ENCODE measurements around the gene PARP14. TPM values are rescaled to one million over a fixed set of nuclear protein-coding genes. Genes with fewer than 3 reads are reported as not detected.

Gene PARP14
- total RNA-seq, 2 experiments from 2014 or later = 128 to 129 TPM

DNA sequence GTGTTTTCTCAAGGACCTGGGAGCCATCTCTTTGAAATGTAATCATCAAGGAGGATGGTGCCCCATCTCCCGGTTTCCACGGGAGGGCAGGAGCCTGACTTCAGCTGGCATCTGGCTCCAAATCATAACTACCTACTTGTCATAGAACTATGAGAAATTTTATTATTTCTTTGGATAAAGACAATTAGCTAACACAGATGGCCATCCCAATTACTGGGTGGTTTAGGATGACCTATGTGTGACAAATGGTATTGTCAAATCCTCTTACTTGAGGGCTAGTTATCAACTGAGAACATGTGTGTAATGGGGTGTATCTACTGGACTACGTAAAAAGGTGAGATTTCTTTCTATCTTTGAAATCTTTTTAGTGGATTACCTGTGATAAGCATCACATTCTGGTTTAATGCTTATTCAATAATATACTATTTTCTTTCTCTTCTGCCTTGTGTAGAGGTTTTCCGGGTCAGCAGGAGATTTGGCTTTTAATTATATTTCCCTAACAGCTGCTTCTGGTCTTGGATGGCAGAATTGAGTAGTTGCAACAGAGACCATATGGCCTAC, 15.3 kb upstream of the PARP14 start:
- H3K27ac Mint-ChIP-seq = no peak overlapping the region
- POLR2A ChIA-PET = no interaction called here
- ATAC-seq (ENCODE audit: low read depth) = no peak

DNA sequence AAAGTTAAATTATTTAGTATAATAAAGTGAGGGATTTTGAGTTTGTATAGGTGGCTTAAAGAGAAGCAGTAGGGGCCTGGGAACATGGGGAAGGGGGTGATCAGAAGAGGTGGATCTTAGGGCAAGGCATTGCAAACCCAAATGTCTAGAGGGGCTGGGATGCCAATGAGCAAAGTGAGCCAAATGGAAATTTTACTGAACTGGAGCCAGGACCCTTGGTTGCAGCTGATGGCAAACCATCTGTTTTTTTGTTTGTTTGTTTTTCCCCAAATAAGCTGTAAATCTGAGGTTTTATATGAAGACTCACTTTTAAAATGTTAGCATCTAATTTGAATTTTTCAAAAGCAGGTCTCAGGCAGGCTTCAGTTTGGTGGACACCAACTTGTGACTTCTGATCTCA, 14.8 kb upstream of the PARP14 start:
- Mint-ChIP-seq H3K4me3 (no peak overlapping the region), H3K27ac (no peak overlapping the region), H3K9me3 (peaks cover 9% of the 10 kb centered on the region), H3K36me3 (peaks cover 4% of the 10 kb centered on the region), H3K27me3 (peaks cover 20% of the 10 kb centered on the region), H3K4me1 (peaks cover 6% of the 10 kb centered on the region)
- DNase-seq (no peak), ATAC-seq (ENCODE audit: low read depth) (no peak)
- POLR2A ChIA-PET = no interaction called here

More for the DNA sequence above, 15.3 kb upstream of the PARP14 start:
- Mint-ChIP-seq H3K4me3 (no peak overlapping the region), H3K36me3 (peaks cover 2% of the 10 kb centered on the region), H3K27me3 (peaks cover 20% of the 10 kb centered on the region), H3K9me3 (peaks cover 8% of the 10 kb centered on the region), H3K4me1 (peaks cover 9% of the 10 kb centered on the region)
- no peak for DNase-seq

DNA sequence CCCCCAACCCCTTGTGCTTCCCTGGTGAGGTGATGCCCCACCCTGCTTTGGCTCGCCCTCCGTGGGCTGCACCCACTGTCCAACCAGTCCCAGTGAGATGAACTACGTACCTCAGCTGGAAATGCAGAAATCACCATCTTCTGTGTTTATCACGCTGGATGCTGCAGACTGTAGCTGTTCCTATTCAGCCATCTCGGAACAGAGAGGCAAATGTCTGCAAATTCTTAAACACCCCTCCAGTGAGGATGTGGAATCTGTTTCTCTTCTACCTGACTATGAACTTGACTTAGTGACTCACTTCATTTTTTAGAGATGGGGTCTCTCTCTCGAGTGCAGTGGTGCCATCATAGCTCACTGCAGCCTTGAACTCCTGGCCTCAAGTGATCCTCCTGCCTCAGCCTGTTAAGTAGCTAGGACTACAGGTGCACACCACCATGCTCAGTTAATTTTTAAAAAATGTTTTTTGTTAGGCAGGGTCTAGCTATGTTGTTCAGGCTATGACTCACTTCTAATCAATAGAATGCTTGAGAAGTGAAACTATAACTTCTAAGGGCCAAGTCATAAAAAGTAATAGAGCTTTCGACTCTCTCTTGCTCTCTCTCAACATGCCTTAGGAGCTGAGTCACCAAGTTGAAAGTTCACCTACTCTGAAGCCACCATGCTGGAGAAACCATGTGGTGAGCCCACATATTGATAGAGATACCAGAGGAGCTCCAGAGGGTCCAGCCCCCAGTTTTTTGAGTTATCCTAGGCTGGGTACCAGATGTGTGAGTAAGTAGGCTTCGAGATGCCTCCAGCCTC, 11.5 kb upstream of the PARP14 start:
- Mint-ChIP-seq H3K36me3 (peaks cover 9% of the 10 kb centered on the region), H3K9me3 (peaks cover 8% of the 10 kb centered on the region), H3K27me3 (peaks cover under 1% of the 10 kb centered on the region), H3K27ac (peak overlapping the region; percentile 14), H3K4me1 (peaks cover 8% of the 10 kb centered on the region), H3K4me3 (no peak overlapping the region)
- ATAC-seq (ENCODE audit: low read depth) (peak; percentile 83), DNase-seq (no peak)
- POLR2A ChIA-PET = interaction anchor here (0.9 to 1.3 kb wide), 2 partner anchors 8 to 12 kb away, joined by 3 read pairs; partner anchors contain the start of gene PARP14

DNA sequence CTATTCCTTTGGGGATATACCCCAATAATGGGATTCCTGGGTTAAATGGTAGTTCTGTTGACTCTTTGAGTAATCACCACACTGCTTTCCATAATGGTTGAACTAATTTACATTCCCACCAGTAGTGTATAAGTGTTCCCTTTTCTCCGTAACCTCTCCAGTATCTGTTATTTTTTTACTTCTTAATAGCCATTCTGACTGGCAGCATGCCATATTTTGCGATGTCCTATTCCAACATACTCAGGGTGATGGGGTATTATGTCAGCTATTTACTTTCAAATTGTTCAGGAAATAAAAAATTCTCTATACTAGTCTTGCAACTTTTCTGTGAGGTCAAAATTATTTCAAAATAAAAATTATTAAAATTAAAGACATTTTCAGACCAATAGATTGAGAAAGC, 9.1 kb upstream of the PARP14 start:
- Mint-ChIP-seq H3K9me3 (peaks cover 10% of the 10 kb centered on the region), H3K4me3 (no peak overlapping the region), H3K27me3 (no peaks in the 10 kb centered on the region), H3K27ac (no peak overlapping the region), H3K36me3 (peaks cover 17% of the 10 kb centered on the region), H3K4me1 (peaks cover 12% of the 10 kb centered on the region)
- ATAC-seq (ENCODE audit: low read depth) (no peak), DNase-seq (no peak)
- POLR2A ChIA-PET = no interaction called here

DNA sequence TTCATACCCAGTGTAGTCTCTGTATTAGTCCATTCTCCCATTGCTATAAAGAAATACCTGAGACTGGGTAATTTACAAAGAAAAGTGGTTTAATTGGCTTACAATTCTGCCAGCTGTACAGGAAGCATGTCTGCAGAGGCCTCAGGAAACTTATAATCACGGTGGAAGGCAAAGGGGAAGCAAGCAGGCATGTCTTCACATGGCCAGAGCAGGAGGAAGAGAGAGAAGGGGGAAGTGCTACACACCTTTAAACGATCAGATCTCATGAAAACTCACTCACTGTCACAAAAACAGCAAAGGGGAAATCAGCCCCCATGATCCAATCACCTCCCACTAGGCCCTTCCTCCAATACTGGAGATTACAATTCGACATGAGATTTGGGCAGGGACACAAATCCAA, 6.3 kb upstream of the PARP14 start:
- DNase-seq (no peak), ATAC-seq (ENCODE audit: low read depth) (no peak)
- peaks cover 19% of the 10 kb centered on the region for H3K4me1 Mint-ChIP-seq
- POLR2A ChIA-PET = interaction anchor here (1.3 kb wide), 1 partner anchor 110 kb away, joined by 3 read pairs; the partner anchor contains the start of genes DTX3L and PARP9
- peaks cover 6% of the 10 kb centered on the region for H3K9me3 Mint-ChIP-seq
- no peak overlapping the region for H3K4me3 Mint-ChIP-seq
- H3K27me3 Mint-ChIP-seq = no peaks in the 10 kb centered on the region
- H3K36me3 Mint-ChIP-seq = peaks cover 15% of the 10 kb centered on the region
- H3K27ac Mint-ChIP-seq = peak overlapping the region; percentile 61

DNA sequence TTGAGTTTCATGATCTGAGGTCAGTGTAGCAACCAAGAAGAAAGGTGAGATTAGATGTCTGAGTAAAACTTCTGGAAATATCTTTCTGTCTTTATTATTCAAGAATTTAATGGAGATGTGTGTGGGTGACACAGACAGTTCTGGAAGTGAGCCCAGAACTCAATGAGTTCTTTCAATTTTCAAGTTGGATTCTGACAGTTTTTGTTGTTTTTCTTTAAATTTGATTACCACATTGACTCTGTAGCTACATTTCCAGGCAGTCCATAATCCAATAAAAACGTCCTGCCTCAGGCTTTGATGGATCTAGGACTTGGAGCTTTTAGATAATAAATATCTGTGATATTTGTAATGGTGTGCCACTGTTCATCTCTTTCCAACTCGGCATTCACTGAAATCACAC, 3.9 kb upstream of the PARP14 start:
- POLR2A ChIA-PET = interaction anchor here (0.9 kb wide), 1 partner anchor 112 kb away, joined by 5 read pairs; the partner anchor contains the start of genes DTX3L and PARP9
- H3K36me3 Mint-ChIP-seq = peaks cover 20% of the 10 kb centered on the region
- peaks cover 3% of the 10 kb centered on the region for H3K9me3 Mint-ChIP-seq
- no peaks in the 10 kb centered on the region for H3K27me3 Mint-ChIP-seq
- no peak for ATAC-seq (ENCODE audit: low read depth)
- DNase-seq = no peak
- H3K4me1 Mint-ChIP-seq = peaks cover 28% of the 10 kb centered on the region
- no peak overlapping the region for H3K27ac Mint-ChIP-seq
- H3K4me3 Mint-ChIP-seq = no peak overlapping the region

DNA sequence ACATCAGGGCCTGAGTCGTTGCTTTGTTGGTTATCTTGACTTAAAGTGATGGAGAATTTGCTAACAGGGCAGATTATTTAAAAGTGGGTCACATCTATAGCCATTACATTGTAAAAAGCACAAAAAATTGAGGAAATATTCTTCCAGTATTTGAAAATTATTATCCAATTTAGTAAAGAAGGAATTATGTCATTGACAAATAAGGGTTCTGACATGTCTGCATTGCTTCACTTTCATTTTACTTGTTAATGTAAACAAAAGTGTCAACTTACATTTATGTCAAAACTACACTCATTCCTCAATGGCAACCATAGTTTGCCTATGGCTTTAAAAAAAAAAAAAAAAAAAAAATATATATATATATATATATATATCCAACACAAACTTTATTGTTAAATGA, 3.4 kb upstream of the PARP14 start:
- H3K9me3 Mint-ChIP-seq = peaks cover 3% of the 10 kb centered on the region

DNA sequence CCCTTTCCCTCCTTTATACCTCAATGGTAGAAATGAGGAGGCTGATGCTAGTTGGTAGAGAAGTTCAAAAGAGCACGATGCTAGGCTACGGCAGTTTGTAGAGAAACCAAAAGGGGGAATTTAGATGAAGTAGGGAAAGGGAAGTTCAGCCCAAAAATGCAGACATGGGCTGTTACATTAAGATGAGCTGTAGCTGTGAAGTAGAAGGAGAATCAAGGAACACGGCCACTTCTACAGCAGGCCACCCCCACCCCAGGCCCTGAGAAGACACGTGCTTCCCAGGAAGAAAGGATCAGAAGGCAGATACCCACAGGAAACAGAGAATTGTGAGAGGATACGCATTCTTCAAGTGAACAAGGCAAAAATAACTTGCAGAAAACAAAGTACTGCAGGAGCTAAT, 2.1 kb upstream of the PARP14 start:
- peak overlapping the region; percentile 74 for H3K27ac Mint-ChIP-seq
- DNase-seq = no peak
- H3K4me3 Mint-ChIP-seq = no peak overlapping the region
- POLR2A ChIA-PET = interaction anchor here (0.7 to 5.3 kb wide), 11 partner anchors 9 to 1072 kb away, joined by 3 to 160 read pairs (median 4); partner anchors contain the start of genes DTX3L, FAM162A, PARP15 and PARP9
- H3K36me3 Mint-ChIP-seq = peaks cover 30% of the 10 kb centered on the region
- H3K4me1 Mint-ChIP-seq = peaks cover 44% of the 10 kb centered on the region
- H3K27me3 Mint-ChIP-seq = no peaks in the 10 kb centered on the region
- no peak for ATAC-seq (ENCODE audit: low read depth)
- H3K9me3 Mint-ChIP-seq = peaks cover 2% of the 10 kb centered on the region

More for the DNA sequence above, 3.4 kb upstream of the PARP14 start:
- no peaks in the 10 kb centered on the region for H3K27me3 Mint-ChIP-seq
- H3K4me3 Mint-ChIP-seq = no peak overlapping the region
- DNase-seq (no peak), ATAC-seq (ENCODE audit: low read depth) (no peak)
- peaks cover 31% of the 10 kb centered on the region for H3K4me1 Mint-ChIP-seq
- H3K36me3 Mint-ChIP-seq = peaks cover 22% of the 10 kb centered on the region
- H3K27ac Mint-ChIP-seq = no peak overlapping the region
- POLR2A ChIA-PET = interaction anchor here (0.7 to 5.3 kb wide), 3 partner anchors 109 to 262 kb away, joined by 4 to 160 read pairs (median 4); partner anchors contain the start of genes DTX3L and PARP9

DNA sequence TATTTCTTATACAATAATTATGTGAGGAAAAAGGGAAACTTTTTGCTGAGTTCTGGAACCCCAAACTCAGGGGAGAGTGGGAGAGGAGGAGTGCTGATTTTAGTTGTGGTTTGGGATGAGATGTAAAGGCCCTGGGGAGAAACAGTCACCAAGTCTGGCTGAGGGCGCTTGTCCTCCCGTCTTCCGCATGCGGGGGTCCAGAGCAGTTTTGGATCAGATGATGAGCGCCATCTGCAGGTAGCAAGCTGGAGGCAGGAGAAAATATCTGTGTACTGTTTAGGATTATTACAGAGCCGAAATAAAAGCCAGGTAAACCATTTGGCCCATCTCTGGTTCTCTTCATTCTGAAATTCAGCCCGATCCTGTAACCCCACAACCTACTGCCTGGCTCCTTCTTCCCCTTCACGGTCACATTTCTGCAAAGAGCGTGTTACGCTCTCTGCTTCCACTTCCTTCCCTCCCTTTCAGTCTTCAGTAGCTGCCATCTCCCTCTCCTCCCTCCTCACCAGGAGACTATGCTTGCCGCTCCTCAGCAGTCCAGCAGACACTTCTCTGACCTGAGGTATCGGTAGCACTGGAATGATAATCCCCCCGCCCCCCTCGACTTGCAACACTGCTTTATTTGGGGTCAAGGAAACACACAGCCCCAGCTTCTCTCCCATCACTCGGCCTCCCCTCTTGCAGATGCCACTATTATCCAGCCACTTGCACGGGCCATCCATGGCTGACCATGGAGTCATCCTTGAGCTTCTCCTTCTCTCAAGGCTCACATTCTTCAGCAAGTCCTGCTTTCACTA, 1.4 kb upstream of the PARP14 start:
- Mint-ChIP-seq H3K27me3 (no peaks in the 10 kb centered on the region), H3K36me3 (peaks cover 27% of the 10 kb centered on the region), H3K27ac (peak overlapping the region; percentile 96), H3K4me3 (peak overlapping the region; percentile 96), H3K4me1 (peaks cover 45% of the 10 kb centered on the region), H3K9me3 (peaks cover under 1% of the 10 kb centered on the region)
- POLR2A ChIA-PET = interaction anchor here (0.6 to 5.3 kb wide), 16 partner anchors 9 to 295 kb away, joined by 3 to 160 read pairs (median 4); partner anchors contain the start of genes DTX3L, FAM162A, KPNA1 and PARP15
- peak; percentile 62 for ATAC-seq (ENCODE audit: low read depth)
- peak; percentile 77 for DNase-seq

DNA sequence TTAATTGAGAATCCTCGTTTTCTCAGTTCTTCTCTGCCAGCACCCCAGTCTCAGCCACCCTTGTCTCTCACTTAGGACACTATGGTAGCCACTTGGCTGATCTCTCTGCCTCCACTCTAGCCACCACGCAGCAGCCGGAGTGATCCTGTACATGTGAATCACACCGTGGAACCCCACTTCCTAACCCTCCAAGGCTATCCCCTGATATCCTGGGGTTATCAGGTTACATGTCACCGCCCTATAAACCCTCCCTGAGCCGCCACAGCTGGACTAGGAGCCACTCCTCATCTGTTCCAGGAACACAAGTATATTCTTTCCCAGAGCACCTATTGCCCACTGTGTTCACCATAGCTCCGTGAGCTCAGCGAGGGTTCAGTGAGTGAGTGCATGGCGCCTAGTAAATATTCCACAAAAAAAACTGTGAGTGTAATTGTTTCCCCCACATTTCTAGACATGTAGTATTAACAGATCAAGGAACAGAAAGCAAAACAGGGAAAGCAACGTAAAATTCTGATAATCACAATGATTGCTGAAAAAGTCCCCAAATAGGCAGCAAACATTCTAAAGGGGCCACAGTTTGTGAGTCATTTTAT, 661 bp upstream of the PARP14 start:
- peaks cover 27% of the 10 kb centered on the region for H3K36me3 Mint-ChIP-seq
- H3K4me1 Mint-ChIP-seq = peaks cover 46% of the 10 kb centered on the region
- no peaks in the 10 kb centered on the region for H3K27me3 Mint-ChIP-seq
- ATAC-seq (ENCODE audit: low read depth) (peak; percentile 3), DNase-seq (peak; percentile 48)
- peak overlapping the region; percentile 96 for H3K4me3 Mint-ChIP-seq
- H3K9me3 Mint-ChIP-seq = no peaks in the 10 kb centered on the region
- POLR2A ChIA-PET = interaction anchor here (0.7 to 5.3 kb wide), 16 partner anchors 8 to 296 kb away, joined by 3 to 160 read pairs (median 4); partner anchors contain the start of genes DTX3L, FAM162A, KPNA1 and PARP15
- peak overlapping the region; percentile 96 for H3K27ac Mint-ChIP-seq

DNA sequence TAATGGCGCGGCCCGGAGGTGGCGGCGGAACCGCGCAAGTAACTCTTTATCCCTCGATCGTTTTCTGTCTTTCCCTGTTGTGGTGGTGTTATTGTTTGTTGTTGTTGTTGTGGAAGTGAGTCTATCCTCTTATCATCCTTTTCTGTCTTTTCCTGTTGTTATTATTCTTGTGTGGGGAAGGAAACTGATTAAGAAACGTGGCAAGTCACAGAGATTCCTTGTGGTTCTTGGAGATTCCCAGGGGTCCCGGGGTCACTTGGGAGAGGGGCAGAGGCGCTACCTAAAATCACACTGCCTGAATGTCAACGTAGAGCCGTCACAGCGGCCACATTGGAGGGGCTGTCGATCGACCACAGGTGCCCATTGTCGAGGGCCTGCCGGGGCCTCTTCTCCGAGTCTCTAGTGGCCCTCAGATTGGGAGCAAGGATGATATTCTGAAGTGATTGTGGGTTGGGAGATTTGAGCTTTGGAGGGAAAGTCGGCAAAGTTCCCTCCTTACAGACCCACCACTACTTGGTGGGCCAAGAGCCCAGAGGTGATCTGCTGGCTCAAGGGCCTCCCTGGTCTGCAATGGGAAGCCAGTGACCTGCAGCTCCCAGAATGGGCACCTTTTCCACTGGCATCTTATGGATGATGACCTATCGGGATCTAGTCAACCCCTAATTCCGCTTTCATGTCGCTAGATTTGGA, 790 bp downstream of the PARP14 start:
- Mint-ChIP-seq H3K9me3 (no peaks in the 10 kb centered on the region), H3K4me1 (peaks cover 51% of the 10 kb centered on the region), H3K4me3 (peak overlapping the region; percentile 96), H3K36me3 (peaks cover 30% of the 10 kb centered on the region), H3K27ac (peak overlapping the region; percentile 96), H3K27me3 (no peaks in the 10 kb centered on the region)
- POLR2A ChIA-PET = interaction anchor here (0.6 to 5.3 kb wide), 10 partner anchors 12 to 265 kb away, joined by 3 to 160 read pairs (median 4); partner anchors contain the start of genes DTX3L, KPNA1, PARP15 and PARP9
- DNase-seq = no peak
- no peak for ATAC-seq (ENCODE audit: low read depth)

DNA sequence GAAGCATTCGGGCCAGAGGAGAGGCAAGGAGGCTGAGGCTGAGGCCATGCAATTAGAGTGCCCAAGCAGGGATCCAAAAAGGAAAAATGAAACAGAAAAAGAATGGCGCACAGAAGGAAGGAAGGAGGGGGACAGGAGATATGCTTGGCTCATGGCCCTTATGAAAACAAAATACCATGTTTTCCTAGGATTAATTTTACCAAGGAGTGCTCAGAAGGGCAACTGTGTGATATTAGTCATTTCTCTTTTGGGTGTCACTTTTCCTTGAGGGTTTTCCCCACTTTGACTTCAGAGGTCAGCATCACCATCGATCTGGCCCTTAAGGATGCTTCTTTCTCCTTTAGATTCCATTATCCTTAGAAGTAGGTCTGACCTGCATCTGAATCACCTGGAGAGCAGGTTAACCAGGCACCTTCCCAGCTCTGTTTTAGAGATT, 1.4 kb downstream of the PARP14 start:
- ATAC-seq (ENCODE audit: low read depth) (no peak), DNase-seq (no peak)
- peaks cover 56% of the 10 kb centered on the region for H3K4me1 Mint-ChIP-seq
- H3K27ac Mint-ChIP-seq = peak overlapping the region; percentile 96
- POLR2A ChIA-PET = interaction anchor here (1.6 to 5.3 kb wide), 3 partner anchors 118 to 266 kb away, joined by 3 to 160 read pairs (median 5); partner anchors contain the start of genes DTX3L, PARP9 and WDR5B
- no peaks in the 10 kb centered on the region for H3K27me3 Mint-ChIP-seq
- H3K36me3 Mint-ChIP-seq = peaks cover 35% of the 10 kb centered on the region
- no peaks in the 10 kb centered on the region for H3K9me3 Mint-ChIP-seq
- peak overlapping the region; percentile 96 for H3K4me3 Mint-ChIP-seq
